Heart left ventricle (tissue), 16 donors: Measurements from ENCODE around the gene GRIP2. TPM values are rescaled to one million over a fixed set of nuclear protein-coding genes. Genes with fewer than 3 reads are reported as not detected.

ENCODE experiments used
- ATAC-seq, 4 donors: fragments of 200-7000 bp; cut with Tn5 transposase; one replicate each; pipeline ENCODE4 v1.9.1; 2020 to 2022; ENCODE audit warnings: moderate library complexity in 4 of 4, mild to moderate bottlenecking in 3 of 4, moderate number of reproducible peaks in 1 of 4
- DNase-seq, 5 donors: peaks; one replicate each; pipeline ENCODE4 v3.0.0-alpha.2; 2020
- H3K27ac ChIP-seq, 12 donors: fragments of 200-600 bp; sonication (generic) in 4 of 12; one replicate each; pipeline versions ENCODE4 v1.5.0 to v1.8.0; 2016 to 2022; ENCODE audit warnings: mild to moderate bottlenecking in 2 of 12
- H3K27me3 ChIP-seq, 9 donors: fragments of 200-600 bp; sonication (generic) in 2 of 9; one replicate each; pipeline versions ENCODE4 v1.5.1 to v1.8.0; 2016 to 2022; ENCODE audit warnings: mild to moderate bottlenecking in 3 of 9
- H3K36me3 ChIP-seq, 9 donors: fragments of 200-600 bp; sonication (generic) in 2 of 9; one replicate each; pipeline versions ENCODE4 v1.5.0 to v1.8.0; 2018 to 2022; ENCODE audit warnings: mild to moderate bottlenecking in 2 of 9
- H3K4me1 ChIP-seq, 12 donors: fragments of 200-600 bp; sonication (generic) in 4 of 12; one replicate each; pipeline versions ENCODE4 v1.5.0 to v1.8.0; 2016 to 2022; ENCODE audit warnings: mild to moderate bottlenecking in 3 of 12
- H3K4me3 ChIP-seq, 12 donors: fragments of 200-600 bp; sonication (generic) in 4 of 12; one replicate each; pipeline versions ENCODE4 v1.5.0 to v1.8.0; 2017 to 2022; ENCODE audit warnings: mild to moderate bottlenecking in 9 of 12, moderate library complexity in 4 of 12
- H3K9me3 ChIP-seq, 12 donors: fragments of 200-600 bp; sonication (generic) in 4 of 12; one replicate each; pipeline versions ENCODE4 v1.5.0 to v1.8.0; 2016 to 2022; ENCODE audit warnings: mild to moderate bottlenecking in 1 of 12
- CTCF ChIP-seq, 12 donors: fragments of 200-600 bp; sonication (generic) in 4 of 12; IDR thresholded peaks; one replicate each; pipeline versions ENCODE4 v1.5.0 to v1.8.0; 2018 to 2022; ENCODE audit warnings: antibody characterized with exemption in 12 of 12, mild to moderate bottlenecking in 5 of 12
- POLR2A ChIP-seq, 2 donors: fragments of 450-650 bp; IDR thresholded peaks; one replicate each; pipeline ENCODE4 v1.6.1; 2017; ENCODE audit warnings: antibody characterized with exemption in 2 of 2, mild to moderate bottlenecking in 2 of 2, moderate library complexity in 2 of 2
- WGBS, 4 donors: extraction: QIAGEN DNeasy Blood & Tissue Kit in 2 of 4; methylation state at CpG; one replicate each; pipeline versions ENCODE4 v1.1.5 to v1.1.7; 2013 to 2018; 5-methylcytosine and 5-hydroxymethylcytosine counted together
- intact Hi-C, 10 donors: fragments of 100-400 bp; cut with DNase I; formaldehyde crosslinking; loops; one replicate each; pipeline versions ENCODE4 v1.11.1 to v1.14.2; 2022
- polyA plus RNA-seq, 2 donors: library from polyadenylated mRNA; stranded (reverse); fragments of 200-250 nt; gene quantifications; one replicate each; pipeline ENCODE4 v1.2.3, GENCODE V29; 2013
- total RNA-seq, 9 donors: library from RNA; depleted of rRNA in 2 of 9; stranded (reverse); fragments of >200 nt in 2 of 9; fragmentation: NEBNext Ultra II Directional in 3 of 9; extraction: Animal tissue kit (Norgen Biotek cat#: 25700) in 3 of 9; gene quantifications; one replicate each; pipeline versions ENCODE4 v1.1.0 to v1.2.4, GENCODE V29; 2016 to 2023
- donor health status: ischemic (EF 13 %, LVEDD 7.1; RV severe dilation, severe dysfunction).
- donor health status: healthy with polysubstance abuse.
- donor health status: DM: no; HTN: yes; CAD: no.
- donor health status: DM: no; HTN: no; CAD: no.
- donor health status: ischemic (EF 25% LVEDD 6.9; RV normal size, moderate dysfunction).
- donor health status: ischemic (EF 25% LVEDD 5.7; RV mildly dilated, moderate dysfunction).
- donor health status: healthy.
- donor health status: DM: yes; HTN: yes; CAD: no.
- donor health status: ischemic (EF 35%, LVEDD 5.7; RV mildly dilated, moderate dysfunction).
- donor health status: nonischemic (EF 11% LVEDD 7.7; RV severe dilation, severe dysfunction).
- donor health status: DM: yes; HTN: yes; CAD: no.
- donor health status: PGD.
- donor health status: ischemic (EF 29% LVEDD 5.4; RV normal size, mild dysfunction).
- donor health status: nonischemic (EF 23%, LVEDD 6.1; RV moderate dilation, normal function).

GRIP2 gene
- total and polyA plus RNA-seq, 11 donors, result 5.8 to 56.7 (median 28.7) TPM

- intact Hi-C loops, result loop anchor here in 6 of 10 donors (2.0 to 5.0 kb wide), 5 partner anchors 41 to 347 kb away; no protein-coding TSS in a partner anchor
- no peaks in the 10 kb centered on the region for H3K9me3 ChIP-seq
- no peak overlapping the region for H3K27ac ChIP-seq
- TF ChIP-seq POLR2A (IDR thresholded peaks at IDR 0.05) (no peak), CTCF (IDR thresholded peaks at IDR 0.05) (peak in 6 of 12 donors; percentile 11 to 43 (median 20))
- WGBS, 4 donors, result 57 to 66% (median 61%) methylated on average over 8 of the region's 8 CpGs
- H3K4me3 ChIP-seq, result no peak overlapping the region
- H3K36me3 ChIP-seq, result no peaks in the 10 kb centered on the region
- no peak for ATAC-seq
- peak in 1 of 5 donors; percentile 15 for DNase-seq
- peaks cover 0 to 34% (median 9%) of the 10 kb centered on the region in 12 donors for H3K4me1 ChIP-seq
- peaks cover 0 to 3% (median 0%) of the 10 kb centered on the region in 9 donors for H3K27me3 ChIP-seq
Measured at GRCh38 chr3:14549256-14549919, 9.2 kb upstream of the GRIP2 start.

GRCh38 chr3:14548321-14548729 lies 8.2 kb upstream of the GRIP2 start:
- DNase-seq (peak; percentile 68 to 88 (median 80)), ATAC-seq (peak; percentile 83 to 91 (median 88))
- Histone ChIP-seq H3K4me3 (no peak overlapping the region), H3K27me3 (no peaks in the 10 kb centered on the region), H3K4me1 (peaks cover 0 to 28% (median 10%) of the 10 kb centered on the region in 12 donors), H3K36me3 (no peaks in the 10 kb centered on the region), H3K27ac (peak overlapping the region in 3 of 12 donors; percentile 14 to 64 (median 59)), H3K9me3 (no peaks in the 10 kb centered on the region)
- intact Hi-C loops, result loop anchor here (1.0 to 5.0 kb wide), 7 partner anchors 39 to 346 kb away; no protein-coding TSS in a partner anchor
- 7 to 11% (median 10%) methylated on average over 12 of the region's 12 CpGs for WGBS, 4 donors
- peak; percentile 64 to 86 (median 77) for TF ChIP-seq CTCF (IDR thresholded peaks at IDR 0.05)
- no peak for TF ChIP-seq POLR2A (IDR thresholded peaks at IDR 0.05)

GRCh38 chr3:14547693-14548092 lies 7.6 kb upstream of the GRIP2 start:
- H3K27me3 ChIP-seq, result no peaks in the 10 kb centered on the region
- no peaks in the 10 kb centered on the region for H3K9me3 ChIP-seq
- H3K4me3 ChIP-seq, result no peak overlapping the region
- peak overlapping the region in 3 of 12 donors; percentile 14 to 64 (median 59) for H3K27ac ChIP-seq
- H3K36me3 ChIP-seq, result no peaks in the 10 kb centered on the region
- peaks cover 0 to 34% (median 11%) of the 10 kb centered on the region in 12 donors for H3K4me1 ChIP-seq
- no peak for ATAC-seq
- 82 to 89% (median 85%) methylated on average over 2 of the region's 2 CpGs for WGBS, 4 donors
- no peak for DNase-seq
- intact Hi-C loops, result loop anchor here (1.0 to 5.0 kb wide), 7 partner anchors 38 to 345 kb away; no protein-coding TSS in a partner anchor
- TF ChIP-seq POLR2A (IDR thresholded peaks at IDR 0.05), result no peak
- no peak for TF ChIP-seq CTCF (IDR thresholded peaks at IDR 0.05)

- peak in 2 of 5 donors; percentile 6 to 11 for DNase-seq
- WGBS, 4 donors, result 79 to 83% (median 81%) methylated on average over 9 of the region's 9 CpGs
- intact Hi-C loops, result loop anchor here in 3 of 10 donors (5.0 kb wide), 1 partner anchor 284 kb away; no protein-coding TSS in a partner anchor
Measured at GRCh38 chr3:14546041-14546440, 5.9 kb upstream of the GRIP2 start.

More at GRCh38 chr3:14546041-14546440, 5.9 kb upstream of the GRIP2 start:
- Histone ChIP-seq H3K4me3 (no peak overlapping the region), H3K27ac (no peak overlapping the region), H3K27me3 (no peaks in the 10 kb centered on the region), H3K9me3 (no peaks in the 10 kb centered on the region), H3K4me1 (peaks cover 0 to 34% (median 9%) of the 10 kb centered on the region in 12 donors), H3K36me3 (no peaks in the 10 kb centered on the region)
- no peak for ATAC-seq
- TF ChIP-seq POLR2A (IDR thresholded peaks at IDR 0.05) (no peak), CTCF (IDR thresholded peaks at IDR 0.05) (no peak)
